Cardiac muscle cell (in vitro differentiated cells and primary cell): ENCODE results near the gene SMIM44. TPM values are rescaled to one million over a fixed set of nuclear protein-coding genes. Genes with fewer than 3 reads are reported as not detected.
"Not testable (repeated sequence)": the region's sequence is repeated elsewhere in the genome, so short reads cannot be mapped to it uniquely, and the experiment has no call there.

Source experiments
- DNase-seq, 2 donors: peaks; one replicate each; pipeline versions ENCODE4 v3.0.0 to v3.0.0-alpha.2; 2010 to 2017; ENCODE audit warnings: low read depth in 1 of 2, low spot score in 1 of 2
- H3K27ac ChIP-seq: fragments of 200-600 bp; sonication (generic); 2 replicates; pipeline ENCODE4 v1.5.1; 2016
- H3K27me3 ChIP-seq: fragments of 200-600 bp; sonication (generic); 2 replicates; pipeline ENCODE4 v1.6.0; 2016; ENCODE audit warnings: control low read depth
- H3K36me3 ChIP-seq: fragments of 200-600 bp; sonication (generic); 2 replicates; pipeline ENCODE4 v1.5.1; 2016; ENCODE audit warnings: control low read depth
- H3K4me1 ChIP-seq: fragments of 200-600 bp; sonication (generic); 2 replicates; pipeline ENCODE4 v1.8.1; 2017; ENCODE audit warnings: low read depth, mild to moderate bottlenecking, mixed run types
- H3K4me3 ChIP-seq: fragments of 200-600 bp; sonication (generic); 2 replicates; pipeline ENCODE4 v1.5.1; 2016; ENCODE audit warnings: mild to moderate bottlenecking
- H3K9me3 ChIP-seq: fragments of 200-600 bp; sonication (generic); 2 replicates; pipeline ENCODE4 v1.5.1; 2017; ENCODE audit warnings: low read depth, mild to moderate bottlenecking, control low read depth
- polyA plus RNA-seq: library from polyadenylated mRNA; unstranded; fragments of >200 nt; fragmentation: Nextera tagmentation; extraction: Ambion mirVana; gene quantifications from 2 replicates; pipeline ENCODE4 v1.2.1, GENCODE V29; 2016
- total RNA-seq: library from RNA; depleted of rRNA; stranded (reverse); fragments of >200 nt; gene quantifications from 2 replicates; pipeline ENCODE4 v1.2.3, GENCODE V29; 2016
- TF ChIP-seq, protein P1 (sequence below): IDR thresholded peaks from 2 replicates; pipeline ENCODE4 v1.5.1; 2012; ENCODE audit warnings: low read depth, mild to moderate bottlenecking, low read length

Gene SMIM44
- total and polyA plus RNA-seq, 2 experiments from 2014 or later = not detected

GRCh38 chr19:3452171-3452941 is 30.9 kb downstream of the SMIM44 start:
- H3K4me1 ChIP-seq = peaks cover 1% of the 10 kb centered on the region
- no peak for DNase-seq
- peaks cover 12% of the 10 kb centered on the region for H3K36me3 ChIP-seq
- no peak overlapping the region for H3K4me3 ChIP-seq
- no peaks in the 10 kb centered on the region for H3K27me3 ChIP-seq
- TF ChIP-seq, protein P1, sequence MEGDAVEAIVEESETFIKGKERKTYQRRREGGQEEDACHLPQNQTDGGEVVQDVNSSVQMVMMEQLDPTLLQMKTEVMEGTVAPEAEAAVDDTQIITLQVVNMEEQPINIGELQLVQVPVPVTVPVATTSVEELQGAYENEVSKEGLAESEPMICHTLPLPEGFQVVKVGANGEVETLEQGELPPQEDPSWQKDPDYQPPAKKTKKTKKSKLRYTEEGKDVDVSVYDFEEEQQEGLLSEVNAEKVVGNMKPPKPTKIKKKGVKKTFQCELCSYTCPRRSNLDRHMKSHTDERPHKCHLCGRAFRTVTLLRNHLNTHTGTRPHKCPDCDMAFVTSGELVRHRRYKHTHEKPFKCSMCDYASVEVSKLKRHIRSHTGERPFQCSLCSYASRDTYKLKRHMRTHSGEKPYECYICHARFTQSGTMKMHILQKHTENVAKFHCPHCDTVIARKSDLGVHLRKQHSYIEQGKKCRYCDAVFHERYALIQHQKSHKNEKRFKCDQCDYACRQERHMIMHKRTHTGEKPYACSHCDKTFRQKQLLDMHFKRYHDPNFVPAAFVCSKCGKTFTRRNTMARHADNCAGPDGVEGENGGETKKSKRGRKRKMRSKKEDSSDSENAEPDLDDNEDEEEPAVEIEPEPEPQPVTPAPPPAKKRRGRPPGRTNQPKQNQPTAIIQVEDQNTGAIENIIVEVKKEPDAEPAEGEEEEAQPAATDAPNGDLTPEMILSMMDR = no peak
- H3K9me3 ChIP-seq = no peaks in the 10 kb centered on the region
- no peak overlapping the region for H3K27ac ChIP-seq

GRCh38 chr19:3451451-3451866 is 31.8 kb downstream of the SMIM44 start:
- Histone ChIP-seq H3K4me3 (no peak overlapping the region), H3K4me1 (no peaks in the 10 kb centered on the region), H3K9me3 (no peaks in the 10 kb centered on the region), H3K36me3 (peaks cover 12% of the 10 kb centered on the region), H3K27ac (no peak overlapping the region), H3K27me3 (no peaks in the 10 kb centered on the region)
- TF ChIP-seq, protein P1 = no peak
- DNase-seq = no peak

DNA sequence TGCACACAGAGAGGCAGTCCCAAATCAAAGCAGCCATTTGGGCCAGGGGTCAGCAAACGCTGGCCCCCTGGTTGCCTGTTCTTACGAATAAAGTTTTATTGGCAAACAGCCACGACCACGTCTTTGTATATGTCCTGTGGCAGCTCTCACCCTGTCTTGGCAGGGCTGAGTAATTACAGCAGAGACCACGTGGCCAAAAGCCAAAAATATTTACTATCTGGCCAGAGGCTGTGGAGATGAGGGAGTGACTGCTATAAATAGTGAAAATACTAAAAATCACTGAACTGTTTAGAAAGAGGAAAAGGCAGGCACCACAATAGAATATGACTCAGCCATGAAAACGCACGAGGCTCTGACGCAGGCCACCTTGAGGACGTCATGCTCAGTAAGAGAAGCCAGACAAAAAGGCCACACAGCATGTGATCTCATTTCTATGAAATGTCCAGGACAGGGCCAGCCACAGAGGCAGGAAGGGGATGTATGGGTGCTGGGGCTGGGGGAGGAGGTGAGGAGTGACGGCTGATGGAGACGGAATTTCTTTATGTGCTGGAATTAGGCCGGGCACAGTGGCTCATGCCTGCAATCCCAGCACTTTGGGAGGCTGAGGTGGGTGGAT is 32.3 kb downstream of the SMIM44 start:
- Histone ChIP-seq H3K27me3 (no peaks in the 10 kb centered on the region), H3K36me3 (peaks cover 12% of the 10 kb centered on the region), H3K4me1 (no peaks in the 10 kb centered on the region), H3K27ac (no peak overlapping the region), H3K9me3 (no peaks in the 10 kb centered on the region), H3K4me3 (no peak overlapping the region)
- DNase-seq = peak in 1 of 2 donors; percentile 100
- TF ChIP-seq, protein P1 = no peak

DNA sequence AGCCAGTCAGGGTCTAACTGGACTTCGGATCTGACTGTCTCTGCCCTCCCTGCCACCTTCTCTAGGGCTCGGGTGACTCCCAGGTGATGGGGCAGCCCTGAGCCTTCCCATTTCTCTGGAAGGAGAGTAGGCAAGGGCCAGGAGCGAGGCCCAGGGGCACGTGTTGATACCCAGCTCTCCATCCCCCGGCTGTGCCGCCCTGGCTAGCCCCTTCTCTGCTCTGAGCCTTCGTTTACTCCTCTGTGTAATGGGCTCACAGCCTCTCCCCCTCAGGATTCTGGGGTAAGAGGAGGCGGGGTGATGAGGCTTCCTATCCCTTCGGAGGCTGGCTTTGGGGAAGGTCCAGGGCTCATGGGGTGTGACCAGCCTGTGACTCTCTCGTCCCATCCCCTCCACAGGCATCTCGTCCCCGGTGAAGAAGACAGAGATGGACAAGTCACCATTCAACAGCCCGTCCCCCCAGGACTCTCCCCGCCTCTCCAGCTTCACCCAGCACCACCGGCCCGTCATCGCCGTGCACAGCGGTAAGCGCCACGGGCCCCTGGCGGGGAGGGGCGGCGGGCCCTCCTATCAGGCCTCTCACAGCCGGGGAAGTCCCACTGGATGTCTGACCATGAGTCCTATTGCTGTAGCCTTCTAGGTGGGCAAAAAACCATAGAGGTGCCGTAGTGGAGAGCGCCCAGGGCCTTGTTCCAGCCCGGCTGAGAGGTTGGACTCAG is 34.5 kb downstream of the SMIM44 start:
- no peaks in the 10 kb centered on the region for H3K27me3 ChIP-seq
- H3K4me1 ChIP-seq = no peaks in the 10 kb centered on the region
- no peak overlapping the region for H3K27ac ChIP-seq
- TF ChIP-seq, protein P1 = no peak
- no peaks in the 10 kb centered on the region for H3K9me3 ChIP-seq
- no peak for DNase-seq
- no peak overlapping the region for H3K4me3 ChIP-seq
- H3K36me3 ChIP-seq = peaks cover 11% of the 10 kb centered on the region

GRCh38 chr19:3446657-3447056 is 36.6 kb downstream of the SMIM44 start:
- not testable (repeated sequence) for H3K4me1 ChIP-seq, H3K36me3 ChIP-seq, H3K27ac ChIP-seq, H3K27me3 ChIP-seq, H3K4me3 ChIP-seq, DNase-seq, H3K9me3 ChIP-seq
